ENCODE measurements around the gene ANKRD29. TPM values are rescaled to one million over a fixed set of nuclear protein-coding genes. Genes with fewer than 3 reads are reported as not detected.
A peak's percentile ranks its signal among the peaks of the same experiment; 100 is the strongest.

The ANKRD29 gene
- total and polyA plus RNA-seq, 9 of the 15 experiments (the other 6 are each of a cell fraction or from before 2014, with no cell fraction given): 0.36 TPM; not detected in 8

- no peak for TF ChIP-seq AFF1 (IDR thresholded peaks at IDR 0.05; ENCODE audit: low read depth in 1 of 2, partially characterized antibody in 2 of 2)
- peak; percentile 64; the same call in 1 of the 2 replicates for TF ChIP-seq ZBTB17 (CRISPR knock-in tag; IDR thresholded peaks at IDR 0.05)
- TF ChIP-seq ZNF561 (CRISPR knock-in tag; conservative IDR thresholded peaks at IDR 0.05): 0 out of 2 replicates have a peak, but pooled peaks have one; percentile 39
- peak; percentile 80 for TF ChIP-seq ZFX (CRISPR knock-in tag; IDR thresholded peaks at IDR 0.05)
- no peak for TF ChIP-seq NFRKB (IDR thresholded peaks at IDR 0.05; ENCODE audit: low read depth)
- no peak for TF ChIP-seq PATZ1 (CRISPR knock-in tag; IDR thresholded peaks at IDR 0.05; ENCODE audit: borderline replicate concordance)
- peak; percentile 67 for TF ChIP-seq ATF7 (IDR thresholded peaks at IDR 0.05)
- TF ChIP-seq CUX1 (CRISPR knock-in tag; IDR thresholded peaks at IDR 0.05): no peak
- peak; percentile 85 for TF ChIP-seq OTX1 (CRISPR knock-in tag; IDR thresholded peaks at IDR 0.05)
- peak; percentile 30; the same call in 1 of the 2 replicates for TF ChIP-seq HCFC1 (IDR thresholded peaks at IDR 0.05; ENCODE audit: low read depth, low read length)
- TF ChIP-seq CBX5 (IDR thresholded peaks at IDR 0.05; ENCODE audit: borderline replicate concordance, low read depth): no peak
- TF ChIP-seq TEAD1 (CRISPR knock-in tag; IDR thresholded peaks at IDR 0.05): peak in 1 of 2 experiments; percentile 60; a peak in 1 of 4 replicates
- TF ChIP-seq STAT5A (IDR thresholded peaks at IDR 0.05; ENCODE audit: borderline replicate concordance, low read length): no peak
- peak; percentile 54; the same call in 1 of the 2 replicates for TF ChIP-seq TOE1 (IDR thresholded peaks at IDR 0.05; ENCODE audit: borderline replicate concordance)
- TF ChIP-seq TOE1 (CRISPR knock-in tag; IDR thresholded peaks at IDR 0.05; ENCODE audit: borderline replicate concordance, low read depth): 0 out of 2 replicates have a peak, but pooled peaks have one; percentile 47
Observed at GRCh38 chr18:23586249-23587196, 76.2 kb downstream of the ANKRD29 start, which contains the start of gene NPC1 (continued).
